Uterus (tissue), 4 donors: Measurements from ENCODE around the gene VPS26C. TPM values are rescaled to one million over a fixed set of nuclear protein-coding genes. Genes with fewer than 3 reads are reported as not detected.

Experiments
- DNase-seq, 2 donors: peaks; one replicate each; pipeline ENCODE4 v3.0.0-alpha.2; 2019 to 2020
- H3K27ac ChIP-seq, 2 donors: fragments of 200-600 bp; sonication (generic); 1 replicate in 1 of 2; 2 replicates in 1 of 2; pipeline ENCODE4 v1.5.1; 2016 to 2018
- H3K27me3 ChIP-seq, 2 donors: fragments of 200-600 bp; sonication (generic); one replicate each; pipeline ENCODE4 v1.5.1; 2018 to 2019; ENCODE audit warnings: control low read depth in 1 of 2
- H3K36me3 ChIP-seq, 2 donors: fragments of 200-600 bp; sonication (generic); one replicate each; pipeline ENCODE4 v1.5.1; 2019; ENCODE audit warnings: control low read depth in 1 of 2
- H3K4me1 ChIP-seq, 2 donors: fragments of 200-600 bp; sonication (generic); one replicate each; pipeline ENCODE4 v1.5.1; 2018 to 2019; ENCODE audit warnings: control low read depth in 1 of 2
- H3K4me3 ChIP-seq, 2 donors: fragments of 200-600 bp; sonication (generic); 1 replicate in 1 of 2; 2 replicates in 1 of 2; pipeline ENCODE4 v1.5.1; 2018 to 2019; ENCODE audit warnings: mild to moderate bottlenecking in 1 of 2
- H3K9me3 ChIP-seq, 2 donors: fragments of 200-600 bp; sonication (generic); one replicate each; pipeline ENCODE4 v1.5.1; 2019; ENCODE audit warnings: control low read depth in 1 of 2
- CTCF ChIP-seq, 4 experiments: fragments of 200-600 bp in 2 of 4; fragments of 450-650 bp in 2 of 4; sonication (generic) in 2 of 4; IDR thresholded peaks; one replicate each; pipeline ENCODE4 v1.5.1; 2016 to 2019; ENCODE audit warnings: antibody characterized with exemption in 4 of 4, mild to moderate bottlenecking in 2 of 4, moderate library complexity in 1 of 4
- POLR2A ChIP-seq, 2 donors: fragments of 450-650 bp; IDR thresholded peaks; one replicate each; pipeline ENCODE4 v1.6.1; 2016; ENCODE audit warnings: antibody characterized with exemption in 2 of 2, mild to moderate bottlenecking in 1 of 2, moderate library complexity in 1 of 2
- intact Hi-C: fragments of 100-400 bp; cut with DNase I; formaldehyde crosslinking; loops from one replicate; pipeline ENCODE4 v1.15.1; 2023; ENCODE audit warnings: low total_unique reads
- total RNA-seq, 4 donors: library from RNA; depleted of rRNA in 3 of 4; stranded (reverse); fragments of >200 nt in 3 of 4; gene quantifications; one replicate each; pipeline versions ENCODE4 v1.1.0 to v1.2.4, GENCODE V29; 2014 to 2023
- donor health status: DM: yes; HTN: yes; CAD: no.

The VPS26C gene
- total RNA-seq, 4 donors from 2014 or later, result 44.8 to 179 (median 56.0) TPM

DNA sequence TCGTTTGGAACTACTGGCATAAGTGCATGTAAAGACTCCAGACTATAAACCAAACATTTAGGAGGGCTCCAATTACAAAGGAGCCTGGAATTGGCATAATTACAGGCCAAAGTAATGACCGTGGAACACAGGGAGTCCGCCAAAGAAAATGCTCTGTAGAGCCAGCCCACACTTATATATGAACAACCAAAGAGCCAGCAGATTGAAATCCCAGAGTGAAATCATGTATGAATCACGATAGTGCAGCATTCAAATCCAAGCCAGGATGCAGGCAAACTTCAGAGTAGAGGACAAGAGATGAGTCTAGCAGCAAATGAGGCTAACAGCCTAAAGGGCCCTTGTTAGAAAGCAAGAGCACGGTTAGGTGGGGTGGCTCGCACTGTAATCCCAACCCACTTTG lies 13.1 kb downstream of the VPS26C start:
- Histone ChIP-seq H3K27ac (no peak overlapping the region), H3K36me3 (no peaks in the 10 kb centered on the region), H3K27me3 (no peaks in the 10 kb centered on the region), H3K9me3 (no peaks in the 10 kb centered on the region), H3K4me3 (no peak overlapping the region), H3K4me1 (peaks cover 0 to 4% of the 10 kb centered on the region in 2 donors)
- no peak for DNase-seq
- TF ChIP-seq CTCF (IDR thresholded peaks at IDR 0.05) (no peak), POLR2A (IDR thresholded peaks at IDR 0.05) (no peak)
- intact Hi-C loops, result no loop called here

DNA sequence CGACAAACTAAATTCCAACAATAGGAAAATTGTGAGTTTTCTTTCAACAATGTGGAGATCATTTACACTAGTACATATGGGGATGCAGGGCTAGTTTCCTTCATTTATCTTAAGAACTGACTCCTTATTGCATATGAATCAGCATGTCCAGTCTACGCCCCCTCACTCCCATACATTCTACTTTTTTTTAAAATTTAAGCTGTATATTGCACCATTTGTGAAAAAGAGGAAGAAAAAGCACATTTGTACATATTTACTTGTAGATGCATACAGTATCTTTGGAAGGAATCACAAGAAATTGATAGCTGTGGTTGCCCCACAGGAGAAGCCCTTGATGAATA lies 15.9 kb downstream of the VPS26C start:
- H3K36me3 ChIP-seq, result no peaks in the 10 kb centered on the region
- no peak for DNase-seq
- H3K27me3 ChIP-seq, result no peaks in the 10 kb centered on the region
- peaks cover 0 to 4% of the 10 kb centered on the region in 2 donors for H3K4me1 ChIP-seq
- H3K9me3 ChIP-seq, result no peaks in the 10 kb centered on the region
- no peak overlapping the region for H3K4me3 ChIP-seq
- intact Hi-C loops, result no loop called here
- TF ChIP-seq POLR2A (IDR thresholded peaks at IDR 0.05) (no peak), CTCF (IDR thresholded peaks at IDR 0.05) (no peak)
- no peak overlapping the region for H3K27ac ChIP-seq

- Histone ChIP-seq H3K27me3 (no peaks in the 10 kb centered on the region), H3K27ac (no peak overlapping the region), H3K9me3 (no peaks in the 10 kb centered on the region), H3K4me1 (peaks cover 0 to 4% of the 10 kb centered on the region in 2 donors), H3K36me3 (no peaks in the 10 kb centered on the region), H3K4me3 (no peak overlapping the region)
- no peak for DNase-seq
- TF ChIP-seq POLR2A (IDR thresholded peaks at IDR 0.05) (no peak), CTCF (IDR thresholded peaks at IDR 0.05) (no peak)
- intact Hi-C loops, result no loop called here
Measured at GRCh38 chr21:37249112-37249904, 17.8 kb downstream of the VPS26C start.

DNA sequence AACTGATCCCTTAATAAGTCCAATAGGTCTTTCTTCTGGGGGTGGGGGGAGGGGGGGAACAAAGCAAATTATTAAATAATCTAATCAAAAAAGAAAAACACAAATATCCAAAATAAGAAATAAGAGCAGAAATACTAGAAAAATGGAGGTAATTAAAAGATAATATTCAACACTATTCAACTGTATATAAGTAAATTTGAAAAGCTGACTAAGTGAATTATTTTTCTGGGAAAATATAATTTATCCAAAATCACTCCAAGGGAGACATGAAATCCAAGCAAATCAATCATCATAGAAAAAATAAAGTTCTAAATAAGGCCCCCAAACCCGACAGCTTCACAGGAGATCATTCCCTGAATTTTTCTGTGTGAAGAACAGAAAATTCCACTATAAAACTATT lies 18.8 kb downstream of the VPS26C start:
- Histone ChIP-seq H3K9me3 (no peaks in the 10 kb centered on the region), H3K27ac (no peak overlapping the region), H3K4me1 (peaks cover 0 to 4% of the 10 kb centered on the region in 2 donors), H3K36me3 (no peaks in the 10 kb centered on the region), H3K4me3 (no peak overlapping the region), H3K27me3 (no peaks in the 10 kb centered on the region)
- DNase-seq, result no peak
- intact Hi-C loops, result no loop called here
- TF ChIP-seq CTCF (IDR thresholded peaks at IDR 0.05) (no peak), POLR2A (IDR thresholded peaks at IDR 0.05) (no peak)

GRCh38 chr21:37245151-37245550 lies 22.0 kb downstream of the VPS26C start:
- TF ChIP-seq POLR2A (IDR thresholded peaks at IDR 0.05) (no peak), CTCF (IDR thresholded peaks at IDR 0.05) (no peak)
- no peaks in the 10 kb centered on the region for H3K27me3 ChIP-seq
- H3K4me1 ChIP-seq, result no peaks in the 10 kb centered on the region
- H3K27ac ChIP-seq, result no peak overlapping the region
- no peak overlapping the region for H3K4me3 ChIP-seq
- H3K9me3 ChIP-seq, result no peaks in the 10 kb centered on the region
- DNase-seq, result no peak
- intact Hi-C loops, result no loop called here
- no peaks in the 10 kb centered on the region for H3K36me3 ChIP-seq
